Measurements from ENCODE around the gene TRIM22. TPM values are rescaled to one million over a fixed set of nuclear protein-coding genes. Genes with fewer than 3 reads are reported as not detected.

TRIM22 gene
- polyA plus RNA-seq, 3 donors: 122 to 277 (median 132) TPM

- Mint-ChIP-seq H3K4me1 (no peaks in the 10 kb centered on the region), H3K27me3 (ENCODE audit: low read depth in 3 of 3) (no peaks in the 10 kb centered on the region), H3K9me3 (no peaks in the 10 kb centered on the region), H3K36me3 (peaks cover 80 to 90% of the 10 kb centered on the region in 2 donors), H3K4me3 (no peak overlapping the region), H3K27ac (no peak overlapping the region)
- DNase-seq: no peak
- Histone ChIP-seq H3K9ac (ENCODE audit: insufficient read depth, low read length, poor library complexity, severe bottlenecking) (no peak overlapping the region), H3K27me3 (ENCODE audit: control insufficient read depth in 2 of 2, insufficient read depth in 2 of 2, low read length in 2 of 2) (no peaks in the 10 kb centered on the region), H3K9me3 (replicated peaks in 1 of 2; ENCODE audit: control insufficient read depth in 1 of 2, insufficient read depth in 1 of 2, low read length in 2 of 2) (no peaks in the 10 kb centered on the region), H3K4me1 (ENCODE audit: control insufficient read depth in 1 of 2, insufficient read depth in 2 of 2, low read length in 2 of 2) (no peaks in the 10 kb centered on the region), H2AFZ (ENCODE audit: insufficient read depth, low read depth, low read length, poor library complexity, severe bottlenecking) (no peak overlapping the region), H4K20me1 (ENCODE audit: insufficient read depth, low read length) (no peaks in the 10 kb centered on the region), H3K27ac (ENCODE audit: low read depth in 1 of 2, low read length in 2 of 2) (no peak overlapping the region), H3K4me2 (replicated peaks; ENCODE audit: extremely low read depth, low read length, poor library complexity, severe bottlenecking) (no peak overlapping the region), H3K36me3 (replicated peaks in 1 of 2; ENCODE audit: control insufficient read depth in 1 of 2, insufficient read depth in 2 of 2, low read length in 2 of 2) (peaks cover 69 to 90% of the 10 kb centered on the region in 2 donors), H3K79me2 (ENCODE audit: insufficient read depth, low read length) (no peaks in the 10 kb centered on the region), H3K4me3 (replicated peaks in 1 of 3; ENCODE audit: low read depth in 2 of 3, low read length in 3 of 3) (no peak overlapping the region)
- no peak for TF ChIP-seq CTCF (IDR thresholded peaks at IDR 0.05)
- intact Hi-C loops (cut with micrococcal nuclease): no loop called here
- whole genome bisulfite sequencing (ENCODE audit: insufficient coverage): 100% methylated on average over 4 of the region's 6 CpGs
These were observed 23.2 kb upstream of the TRIM22 start for GRCh38 chr11:5666402-5666793.

- H3K36me3 ChIP-seq (replicated peaks in 1 of 2; ENCODE audit: control insufficient read depth in 1 of 2, insufficient read depth in 2 of 2, low read length in 2 of 2): peaks cover 45 to 74% of the 10 kb centered on the region in 2 donors
- H3K9ac ChIP-seq (ENCODE audit: insufficient read depth, low read length, poor library complexity, severe bottlenecking): no peak overlapping the region
- peaks cover 1% of the 10 kb centered on the region for H3K4me1 Mint-ChIP-seq
- no peak overlapping the region for H3K4me3 Mint-ChIP-seq
- no peak overlapping the region for H3K27ac ChIP-seq (ENCODE audit: low read depth in 1 of 2, low read length in 2 of 2)
- H3K4me2 ChIP-seq (replicated peaks; ENCODE audit: extremely low read depth, low read length, poor library complexity, severe bottlenecking): no peak overlapping the region
- intact Hi-C loops (cut with micrococcal nuclease): no loop called here
- H3K36me3 Mint-ChIP-seq: peaks cover 59 to 81% of the 10 kb centered on the region in 2 donors
- no peaks in the 10 kb centered on the region for H3K27me3 Mint-ChIP-seq (ENCODE audit: low read depth in 3 of 3)
- no peak for DNase-seq
- no peak overlapping the region for H3K4me3 ChIP-seq (replicated peaks in 1 of 3; ENCODE audit: low read depth in 2 of 3, low read length in 3 of 3)
- no peak for TF ChIP-seq CTCF (IDR thresholded peaks at IDR 0.05)
- H3K4me1 ChIP-seq (ENCODE audit: control insufficient read depth in 1 of 2, insufficient read depth in 2 of 2, low read length in 2 of 2): no peaks in the 10 kb centered on the region
- H3K9me3 Mint-ChIP-seq: no peaks in the 10 kb centered on the region
- H3K79me2 ChIP-seq (ENCODE audit: insufficient read depth, low read length): no peaks in the 10 kb centered on the region
- no peak overlapping the region for H2AFZ ChIP-seq (ENCODE audit: insufficient read depth, low read depth, low read length, poor library complexity, severe bottlenecking)
- H3K27me3 ChIP-seq (ENCODE audit: control insufficient read depth in 2 of 2, insufficient read depth in 2 of 2, low read length in 2 of 2): no peaks in the 10 kb centered on the region
- H4K20me1 ChIP-seq (ENCODE audit: insufficient read depth, low read length): peaks cover 19% of the 10 kb centered on the region
- no peaks in the 10 kb centered on the region for H3K9me3 ChIP-seq (replicated peaks in 1 of 2; ENCODE audit: control insufficient read depth in 1 of 2, insufficient read depth in 1 of 2, low read length in 2 of 2)
- peak overlapping the region in 1 of 7 donors; percentile 66 for H3K27ac Mint-ChIP-seq
These were observed 17.8 kb upstream of the TRIM22 start for GRCh38 chr11:5671831-5672230.
